ENCODE results near the gene DOCK11.
"Not testable (repeated sequence)": the region's sequence is repeated elsewhere in the genome, so short reads cannot be mapped to it uniquely, and the experiment has no call there.

Gene DOCK11

GRCh38 chrX:118730500-118731247 is 235.1 kb downstream of the DOCK11 start:
- peak; percentile 41 for DNase-seq (ENCODE audit: low read depth, low spot score)

- not testable (repeated sequence) for DNase-seq (ENCODE audit: low read depth, low spot score)
Measured at GRCh38 chrX:118732551-118732950, 236.9 kb downstream of the DOCK11 start.

- no peak for DNase-seq (ENCODE audit: low read depth, low spot score)
Measured at GRCh38 chrX:118734909-118735308, 239.3 kb downstream of the DOCK11 start.

Measured in smooth muscle cell of the brain vasculature (primary cell).